T-helper 2 cell treated with Interferon-gamma antibody and Interleukin-4, amounts not matched to agents 100 ng/mL and 5 ng/mL, for 36 hours (primary cell): ENCODE results near the gene PDZD8. TPM values are rescaled to one million over a fixed set of nuclear protein-coding genes. Genes with fewer than 3 reads are reported as not detected.

ENCODE experiments used
- intact Hi-C: fragments of 100-400 bp; cut with micrococcal nuclease; formaldehyde crosslinking; loops from one replicate; pipeline ENCODE4 v1.15.1; 2023
- total RNA-seq: library from RNA; stranded (reverse); gene quantifications from 2 replicates; pipeline ENCODE4 v1.2.3, GENCODE V29; 2022

PDZD8 gene
- total RNA-seq, 1 donor from 2014 or later = 13.2 TPM

- intact Hi-C loops = no loop called here
Measured at GRCh38 chr10:117399341-117400196, 24.3 kb upstream of the PDZD8 start.

- intact Hi-C loops = no loop called here
Measured at GRCh38 chr10:117398029-117398428, 22.8 kb upstream of the PDZD8 start.

GRCh38 chr10:117391436-117392205, 16.4 kb upstream of the PDZD8 start:
- intact Hi-C loops = no loop called here

- intact Hi-C loops = no loop called here
Measured at GRCh38 chr10:117390420-117390819, 15.2 kb upstream of the PDZD8 start.

GRCh38 chr10:117386805-117387204, 11.6 kb upstream of the PDZD8 start:
- intact Hi-C loops = no loop called here

GRCh38 chr10:117382861-117383260, 7.6 kb upstream of the PDZD8 start:
- intact Hi-C loops = no loop called here

- intact Hi-C loops = loop anchor here (1.0 to 10.0 kb wide), 5 partner anchors 157 to 1380 kb away; partner anchors contain the start of genes CACUL1, FAM204A and RAB11FIP2
Measured at GRCh38 chr10:117374506-117375359, 507 bp downstream of the PDZD8 start.

- intact Hi-C loops = loop anchor here (1.0 to 10.0 kb wide), 4 partner anchors 157 to 1381 kb away; partner anchors contain the start of genes CACUL1 and RAB11FIP2
Measured at GRCh38 chr10:117373823-117374505, 1.3 kb downstream of the PDZD8 start.

GRCh38 chr10:117370205-117370604, 5.0 kb downstream of the PDZD8 start:
- intact Hi-C loops = loop anchor here (5.0 to 10.0 kb wide), 2 partner anchors 153 to 285 kb away; no protein-coding TSS in a partner anchor

GRCh38 chr10:117367718-117368117, 7.5 kb downstream of the PDZD8 start:
- intact Hi-C loops = no loop called here

GRCh38 chr10:117366741-117367140, 8.5 kb downstream of the PDZD8 start:
- intact Hi-C loops = no loop called here

- intact Hi-C loops = no loop called here
Measured at GRCh38 chr10:117365612-117366011, 9.6 kb downstream of the PDZD8 start.

GRCh38 chr10:117364110-117364960, 10.9 kb downstream of the PDZD8 start:
- intact Hi-C loops = no loop called here

GRCh38 chr10:117363028-117363427, 12.2 kb downstream of the PDZD8 start:
- intact Hi-C loops = no loop called here

GRCh38 chr10:117362313-117362712, 12.9 kb downstream of the PDZD8 start:
- intact Hi-C loops = no loop called here

GRCh38 chr10:117360994-117361667, 14.1 kb downstream of the PDZD8 start:
- intact Hi-C loops = no loop called here

GRCh38 chr10:117360016-117360415, 15.2 kb downstream of the PDZD8 start:
- intact Hi-C loops = no loop called here

GRCh38 chr10:117355072-117355471, 20.2 kb downstream of the PDZD8 start:
- intact Hi-C loops = no loop called here

- intact Hi-C loops = no loop called here
Measured at GRCh38 chr10:117353684-117354083, 21.6 kb downstream of the PDZD8 start.
